GM21447 (cell line): ENCODE results near the gene RABL6.

Experiments used
- ATAC-seq: cut with Tn5 transposase; IDR thresholded peaks from one replicate; pipeline ENCODE4 v1.9.1; 2021; ENCODE audit not compliant: unreplicated experiment

The RABL6 gene

DNA sequence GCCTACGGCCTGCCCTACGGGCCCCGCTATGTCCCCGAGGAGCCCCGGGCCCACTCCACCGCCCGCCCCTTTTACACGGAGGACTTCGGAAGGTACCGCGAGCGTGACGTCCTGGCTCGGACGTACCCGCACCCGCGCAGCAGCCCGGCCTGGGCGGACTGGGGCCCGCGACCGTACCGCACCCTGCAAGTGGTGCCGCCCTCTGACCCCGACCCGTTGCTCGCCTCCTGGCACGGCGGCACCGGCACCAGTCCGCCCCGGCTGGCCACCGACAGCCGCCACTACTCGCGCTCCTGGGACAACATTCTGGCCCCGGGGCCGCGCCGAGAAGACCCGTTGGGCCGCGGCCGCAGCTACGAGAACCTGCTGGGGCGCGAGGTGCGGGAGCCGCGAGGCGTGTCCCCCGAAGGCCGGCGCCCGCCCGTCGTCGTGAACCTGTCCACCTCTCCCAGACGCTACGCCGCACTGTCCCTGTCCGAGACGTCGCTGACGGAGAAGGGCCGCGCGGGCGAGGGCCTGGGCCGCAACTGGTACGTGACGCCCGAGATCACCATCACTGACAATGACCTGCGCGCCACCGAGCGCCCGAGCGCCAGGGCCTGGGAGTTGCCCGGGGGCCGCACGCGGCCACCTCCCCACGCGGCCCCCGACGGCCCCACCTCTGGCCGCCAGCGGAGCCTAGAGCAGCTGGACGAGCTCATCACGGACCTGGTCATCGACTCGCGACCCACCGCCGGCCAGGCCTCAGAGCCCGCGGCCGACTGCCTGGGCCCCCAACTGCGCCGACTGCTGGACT, 37.9 kb downstream of the RABL6 start:
- ATAC-seq = no peak

DNA sequence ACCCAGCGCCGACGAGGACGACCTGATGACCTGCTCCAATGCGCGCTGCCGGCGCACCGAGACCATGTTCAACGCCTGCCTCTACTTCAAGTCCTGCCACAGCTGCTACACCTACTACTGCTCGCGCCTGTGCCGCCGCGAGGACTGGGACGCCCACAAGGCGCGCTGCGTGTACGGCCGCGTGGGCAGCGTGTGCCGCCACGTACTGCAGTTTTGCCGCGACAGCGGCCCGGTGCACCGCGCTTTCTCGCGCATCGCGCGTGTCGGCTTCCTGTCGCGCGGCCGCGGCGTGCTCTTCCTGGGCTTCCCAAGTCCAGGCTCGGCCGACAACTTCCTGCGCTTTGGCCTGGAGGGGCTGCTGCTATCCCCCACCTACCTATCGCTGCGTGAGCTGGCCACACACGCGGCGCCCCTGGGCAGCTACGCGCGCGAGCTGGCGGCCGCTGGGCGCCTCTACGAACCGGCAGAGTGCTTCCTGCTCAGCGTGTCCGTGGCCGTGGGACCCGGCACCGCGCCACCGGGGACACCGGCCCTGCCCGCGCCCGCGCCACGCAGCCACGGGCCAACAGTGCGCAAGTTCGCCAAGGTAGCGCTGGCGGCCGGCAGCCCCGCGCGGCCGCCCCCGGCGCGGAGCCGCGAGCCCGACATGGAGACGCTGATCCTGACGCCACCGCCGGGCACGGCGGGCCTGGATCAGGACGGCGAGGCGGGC, 38.8 kb downstream of the RABL6 start:
- ATAC-seq = no peak

DNA sequence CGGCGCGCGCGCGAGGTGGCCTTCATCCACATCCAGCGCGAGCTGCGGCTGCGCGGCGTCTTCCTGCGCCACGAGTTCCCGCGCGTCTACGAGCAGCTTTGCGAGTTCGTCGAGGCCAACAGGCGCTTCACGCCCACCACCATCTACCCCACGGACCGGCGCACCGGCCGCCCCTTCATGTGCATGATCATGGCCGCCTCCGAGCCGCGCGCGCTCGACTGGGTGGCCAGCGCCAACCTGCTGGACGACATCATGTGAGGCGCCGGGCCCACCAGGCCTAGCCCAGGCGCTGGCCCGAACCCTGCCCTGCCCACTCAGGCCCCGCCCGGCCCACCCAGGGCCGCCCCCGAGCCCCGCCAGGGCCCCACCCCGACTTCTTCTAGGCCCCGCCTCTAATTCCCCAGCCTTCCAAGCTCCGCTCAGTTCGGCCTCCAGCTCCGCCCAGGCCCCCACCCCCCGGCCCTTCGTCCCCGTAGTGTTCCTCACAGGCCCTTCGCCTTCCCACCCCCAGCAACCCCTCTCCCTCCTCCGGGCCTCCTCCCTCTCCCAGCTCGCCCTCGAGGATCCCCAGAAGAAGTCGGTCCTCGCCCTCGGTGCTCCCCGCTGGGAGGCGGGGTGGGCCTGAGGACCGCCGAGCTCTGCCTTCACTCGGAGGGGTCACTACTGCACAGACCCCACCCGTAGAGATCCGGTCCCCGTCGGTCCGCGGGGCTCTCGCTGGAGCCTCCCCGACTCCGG, 39.5 kb downstream of the RABL6 start:
- ATAC-seq = no peak

- no peak for ATAC-seq
These were observed 40.2 kb downstream of the RABL6 start for GRCh38 chr9:136847826-136848392.

GRCh38 chr9:136848393-136849037, 40.8 kb downstream of the RABL6 start:
- ATAC-seq = peak; percentile 3

- ATAC-seq = peak; percentile 67
These were observed 41.6 kb downstream of the RABL6 start, which contains the start of gene PHPT1 for GRCh38 chr9:136849038-136849959. Gene PHPT1, plus strand, starts transcription at chr9:136849409. Its CDS starts 22 bp downstream, at chr9:136849431.

DNA sequence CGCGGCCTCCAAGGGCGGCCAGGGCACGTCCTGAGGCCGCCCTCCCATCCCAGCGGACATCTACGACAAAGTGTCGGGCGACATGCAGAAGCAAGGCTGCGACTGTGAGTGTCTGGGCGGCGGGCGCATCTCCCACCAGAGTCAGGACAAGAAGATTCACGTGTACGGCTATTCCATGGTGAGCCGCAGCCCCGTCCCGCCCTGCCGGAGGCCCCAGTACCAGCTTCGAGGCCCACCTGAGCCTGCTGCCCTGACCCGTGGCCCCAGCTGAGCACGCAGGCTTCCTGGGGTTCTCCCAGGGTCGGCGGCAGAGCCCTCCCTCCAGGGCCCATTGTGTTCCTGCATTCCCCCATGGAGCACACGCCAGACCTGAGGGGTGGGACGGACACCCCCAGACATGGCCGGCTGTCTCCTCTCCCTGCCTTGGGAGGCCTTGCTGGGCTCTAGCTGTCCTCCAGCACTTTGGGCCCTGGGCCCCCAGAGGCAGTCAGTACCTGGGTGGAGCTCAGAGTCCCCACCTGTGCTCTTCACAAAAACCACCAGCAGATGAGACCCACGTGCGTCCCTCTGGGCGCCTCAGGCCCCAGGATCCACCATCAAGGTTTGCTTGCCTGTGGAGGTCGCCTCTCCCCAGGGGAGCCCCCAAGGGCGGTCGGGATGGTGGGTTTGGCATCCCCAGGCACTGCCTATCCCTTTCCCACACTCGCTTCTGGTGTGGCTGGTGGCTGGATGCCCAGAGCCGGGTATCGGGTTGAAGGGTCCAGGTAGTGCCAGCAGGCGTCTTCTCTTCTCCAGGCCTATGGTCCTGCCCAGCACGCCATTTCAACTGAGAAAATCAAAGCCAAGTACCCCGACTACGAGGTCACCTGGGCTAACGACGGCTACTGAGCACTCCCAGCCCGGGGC, 42.5 kb downstream of the RABL6 start:
- ATAC-seq = no peak

DNA sequence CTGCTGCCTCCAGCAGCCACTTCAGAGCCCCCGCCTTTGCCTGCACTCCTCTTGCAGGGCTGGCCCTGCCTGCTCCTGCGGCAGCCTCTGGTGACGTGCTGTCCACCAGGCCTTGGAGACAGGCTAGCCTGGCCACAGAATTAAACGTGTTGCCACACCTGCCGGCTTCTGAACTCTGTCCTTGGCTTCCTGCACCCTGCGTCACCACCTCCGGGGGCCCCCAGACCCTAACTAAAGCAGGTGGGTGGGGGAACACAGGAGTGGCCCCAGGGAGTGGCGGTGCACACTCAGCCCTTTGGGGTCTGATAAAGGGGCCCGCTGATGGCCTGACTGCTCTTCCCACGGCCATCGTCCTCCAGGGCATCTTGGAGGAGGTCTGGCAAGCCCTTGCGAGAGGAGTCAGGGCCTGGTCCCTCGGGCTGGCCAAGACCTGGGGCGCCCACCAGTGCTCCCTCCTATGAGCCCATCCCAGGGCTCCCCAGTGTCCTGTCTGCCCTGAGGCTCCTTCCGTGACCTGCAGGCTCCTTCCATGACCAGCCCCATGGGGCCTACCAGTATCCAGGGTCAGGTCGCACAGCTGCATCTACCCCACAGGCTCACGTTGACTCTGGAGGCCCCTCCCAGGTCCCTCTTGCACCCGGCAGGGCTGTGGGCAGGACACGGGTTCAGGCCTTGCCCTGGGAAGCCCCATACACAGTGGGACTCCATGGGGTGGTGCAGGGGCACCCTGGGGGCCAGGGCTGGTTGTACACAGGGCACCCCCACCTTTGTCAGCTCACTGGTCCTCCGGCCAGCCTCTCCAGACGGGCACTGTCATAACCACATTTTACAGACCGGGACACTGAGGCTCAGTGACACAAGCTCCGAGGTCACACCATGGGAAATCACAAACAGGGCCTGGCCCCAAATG, 43.4 kb downstream of the RABL6 start:
- ATAC-seq = no peak

DNA sequence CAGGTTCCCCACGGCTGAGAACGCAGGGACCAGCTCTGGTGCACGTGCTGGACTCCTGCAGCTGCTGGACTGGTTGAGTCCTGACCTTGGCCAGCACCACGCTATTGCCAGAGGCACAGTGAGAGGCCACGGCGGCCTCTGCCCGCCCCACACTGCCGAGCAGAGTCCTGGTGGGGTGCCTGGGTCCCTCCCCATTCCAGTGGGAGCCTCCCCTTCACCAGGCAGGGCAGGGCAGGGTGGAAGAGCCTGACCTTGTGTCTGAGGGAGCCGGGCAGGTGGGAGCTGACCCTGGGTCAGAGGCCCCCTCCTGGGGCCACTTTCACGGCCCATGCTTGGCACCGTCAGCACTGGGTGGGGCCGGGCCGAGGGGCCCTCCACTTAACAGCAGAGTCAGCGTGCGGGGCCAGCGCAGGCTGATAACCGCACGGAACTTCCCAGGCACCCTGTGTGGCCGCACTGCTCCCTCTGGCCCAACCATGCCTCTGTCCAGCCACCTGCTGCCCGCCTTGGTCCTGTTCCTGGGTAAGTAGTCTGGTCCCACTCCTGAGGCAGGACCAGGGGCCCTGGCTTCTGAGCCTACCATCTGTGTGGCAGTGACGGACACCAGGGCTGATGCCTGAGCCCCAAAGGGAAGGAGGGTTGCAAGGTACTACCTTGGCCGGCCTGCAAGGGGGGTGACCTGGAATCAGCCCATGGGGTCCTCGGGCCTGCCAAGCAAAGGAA, 44.4 kb downstream of the RABL6 start, which contains the start of gene MAMDC4:
Gene MAMDC4, plus strand, starts transcription at position 406 of the 723 bp plus-strand sequence. Its CDS starts 71 bp downstream, at position 477.
- no peak for ATAC-seq

- ATAC-seq = no peak
These were observed 45.2 kb downstream of the RABL6 start for GRCh38 chr9:136852664-136853595.

DNA sequence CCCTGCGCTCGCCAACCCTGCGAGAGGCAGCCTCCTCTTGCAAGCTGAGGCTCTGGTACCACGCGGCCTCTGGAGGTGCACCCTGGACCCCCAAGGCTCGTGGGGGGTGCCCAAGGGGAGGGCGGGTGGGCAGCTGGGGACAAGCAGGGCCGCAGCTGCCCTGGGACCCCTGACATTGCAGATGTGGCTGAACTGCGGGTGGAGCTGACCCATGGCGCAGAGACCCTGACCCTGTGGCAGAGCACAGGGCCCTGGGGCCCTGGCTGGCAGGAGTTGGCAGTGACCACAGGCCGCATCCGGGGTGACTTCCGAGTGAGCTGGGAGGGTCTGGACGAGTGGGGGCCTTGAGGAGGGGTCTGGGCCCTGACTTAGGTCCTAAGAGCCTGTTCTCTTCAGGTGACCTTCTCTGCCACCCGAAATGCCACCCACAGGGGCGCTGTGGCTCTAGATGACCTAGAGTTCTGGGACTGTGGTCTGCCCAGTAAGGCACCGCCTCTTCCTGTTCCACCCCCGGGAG, 45.9 kb downstream of the RABL6 start:
- ATAC-seq = no peak

GRCh38 chr9:136854113-136854841, 46.5 kb downstream of the RABL6 start:
- ATAC-seq = no peak

DNA sequence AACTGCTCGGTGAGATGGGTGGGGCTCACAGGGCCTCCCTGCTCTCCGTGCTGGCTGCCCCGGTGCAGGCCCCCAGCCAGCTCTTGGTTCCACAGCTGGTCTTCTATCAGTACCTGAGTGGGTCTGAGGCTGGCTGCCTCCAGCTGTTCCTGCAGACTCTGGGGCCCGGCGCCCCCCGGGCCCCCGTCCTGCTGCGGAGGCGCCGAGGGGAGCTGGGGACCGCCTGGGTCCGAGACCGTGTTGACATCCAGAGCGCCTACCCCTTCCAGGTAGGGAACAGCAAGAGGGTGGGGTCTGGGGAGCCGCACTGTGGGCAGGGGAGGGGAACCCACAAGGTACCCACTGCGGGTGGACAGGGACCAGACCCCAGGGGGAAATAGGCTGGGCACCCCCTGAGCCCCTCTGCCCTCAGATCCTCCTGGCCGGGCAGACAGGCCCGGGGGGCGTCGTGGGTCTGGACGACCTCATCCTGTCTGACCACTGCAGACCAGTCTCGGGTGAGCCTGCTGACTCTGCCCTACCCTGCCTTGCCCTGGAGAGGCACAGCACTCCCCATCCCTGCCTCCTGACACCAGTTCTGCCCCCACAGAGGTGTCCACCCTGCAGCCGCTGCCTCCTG, 47.2 kb downstream of the RABL6 start:
- no peak for ATAC-seq

DNA sequence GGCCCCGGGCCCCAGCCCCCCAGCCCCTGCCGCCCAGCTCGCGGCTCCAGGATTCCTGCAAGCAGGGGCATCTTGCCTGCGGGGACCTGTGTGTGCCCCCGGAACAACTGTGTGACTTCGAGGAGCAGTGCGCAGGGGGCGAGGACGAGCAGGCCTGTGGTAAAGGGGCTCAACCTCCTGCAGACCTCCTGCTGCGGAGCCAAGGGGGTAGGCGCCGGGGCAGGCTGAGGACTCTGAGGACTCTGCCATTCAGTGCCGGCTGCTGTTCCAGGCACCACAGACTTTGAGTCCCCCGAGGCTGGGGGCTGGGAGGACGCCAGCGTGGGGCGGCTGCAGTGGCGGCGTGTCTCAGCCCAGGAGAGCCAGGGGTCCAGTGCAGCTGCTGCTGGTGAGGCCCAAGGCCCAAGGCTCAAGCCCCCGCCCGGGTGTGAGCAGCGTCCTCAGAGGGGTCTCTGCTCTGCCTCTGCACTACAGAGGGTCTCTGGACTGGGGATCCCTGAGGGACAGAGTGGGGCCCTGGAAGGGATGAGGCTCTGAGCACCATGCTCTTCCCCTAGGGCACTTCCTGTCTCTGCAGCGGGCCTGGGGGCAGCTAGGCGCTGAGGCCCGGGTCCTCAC, 47.8 kb downstream of the RABL6 start:
- ATAC-seq = no peak
